ENCODE results near the gene OR2B2.

Gene OR2B2

GRCh38 chr6:27893059-27893835 is 18.9 kb downstream of the OR2B2 start:
- peak; percentile 95 for DNase-seq (ENCODE audit: low spot score)

- no peak for DNase-seq (ENCODE audit: low spot score)
Observed at GRCh38 chr6:27892649-27893058, 19.5 kb downstream of the OR2B2 start.

- DNase-seq (ENCODE audit: low spot score): no peak
Observed at GRCh38 chr6:27891320-27891875, 20.8 kb downstream of the OR2B2 start.

- peak; percentile 91 for DNase-seq (ENCODE audit: low spot score)
Observed at GRCh38 chr6:27890445-27891319, 21.5 kb downstream of the OR2B2 start.

GRCh38 chr6:27889628-27890444 is 22.4 kb downstream of the OR2B2 start:
- DNase-seq (ENCODE audit: low spot score): peak; percentile 5

GRCh38 chr6:27889275-27889627 is 22.9 kb downstream of the OR2B2 start:
- no peak for DNase-seq (ENCODE audit: low spot score)

GRCh38 chr6:27888566-27888965 is 23.6 kb downstream of the OR2B2 start:
- no peak for DNase-seq (ENCODE audit: low spot score)

- no peak for DNase-seq (ENCODE audit: low spot score)
Observed at GRCh38 chr6:27886073-27886472, 26.1 kb downstream of the OR2B2 start.

GRCh38 chr6:27883136-27883535 is 29.1 kb downstream of the OR2B2 start:
- DNase-seq (ENCODE audit: low spot score): no peak

GRCh38 chr6:27882624-27883023 is 29.6 kb downstream of the OR2B2 start:
- DNase-seq (ENCODE audit: low spot score): no peak

GRCh38 chr6:27879837-27880236 is 32.4 kb downstream of the OR2B2 start:
- DNase-seq (ENCODE audit: low spot score): no peak

GRCh38 chr6:27874016-27874415 is 38.2 kb downstream of the OR2B2 start:
- DNase-seq (ENCODE audit: low spot score): no peak

- DNase-seq (ENCODE audit: low spot score): peak; percentile 79
Observed at GRCh38 chr6:27873021-27873940, 38.9 kb downstream of the OR2B2 start.

GRCh38 chr6:27872642-27873020 is 39.6 kb downstream of the OR2B2 start:
- DNase-seq (ENCODE audit: low spot score): peak; percentile 32

- DNase-seq (ENCODE audit: low spot score): peak; percentile 92
Observed at GRCh38 chr6:27871924-27872638, 40.1 kb downstream of the OR2B2 start.

GRCh38 chr6:27870291-27870870 is 41.8 kb downstream of the OR2B2 start:
- DNase-seq (ENCODE audit: low spot score): no peak

GRCh38 chr6:27868311-27868710 is 43.9 kb downstream of the OR2B2 start:
- DNase-seq (ENCODE audit: low spot score): no peak

- DNase-seq (ENCODE audit: low spot score): no peak
Observed at GRCh38 chr6:27867945-27868300, 44.3 kb downstream of the OR2B2 start.

GRCh38 chr6:27867051-27867944 is 44.9 kb downstream of the OR2B2 start:
- DNase-seq (ENCODE audit: low spot score): peak; percentile 73
